Lung (tissue), 12 donors: ENCODE measurements around the gene ZBTB34. TPM values are rescaled to one million over a fixed set of nuclear protein-coding genes. Genes with fewer than 3 reads are reported as not detected.

Source experiments
- ATAC-seq: fragments of 200-7000 bp; cut with Tn5 transposase; one replicate; pipeline ENCODE4 v1.9.1; 2020; ENCODE audit warnings: moderate number of reproducible peaks; ENCODE audit not compliant: insufficient read depth, low FRiP score
- DNase-seq, 3 donors: peaks; one replicate each; pipeline ENCODE4 v3.0.0-alpha.2; 2013 to 2017
- H3K27ac ChIP-seq, 2 donors: one replicate each; pipeline ENCODE4 v1.5.1; 2013; ENCODE audit warnings: mild to moderate bottlenecking in 2 of 2, moderate library complexity in 2 of 2, control low read depth in 1 of 2, inconsistent platforms in 1 of 2, low read depth in 1 of 2, low read length in 1 of 2
- H3K27me3 ChIP-seq, 3 donors: one replicate each; pipeline ENCODE4 v1.5.1; 2013; ENCODE audit warnings: low read length in 2 of 3; ENCODE audit not compliant: control insufficient read depth in 3 of 3, insufficient read depth in 3 of 3
- H3K36me3 ChIP-seq, 4 donors: one replicate each; pipeline ENCODE4 v1.5.1; 2013; ENCODE audit warnings: low read length in 4 of 4, mild to moderate bottlenecking in 1 of 4, moderate library complexity in 1 of 4; ENCODE audit not compliant: control insufficient read depth in 4 of 4, insufficient read depth in 4 of 4
- H3K4me1 ChIP-seq, 5 donors: one replicate each; pipeline ENCODE4 v1.5.1; 2013; ENCODE audit warnings: low read length in 5 of 5, mild to moderate bottlenecking in 2 of 5, moderate library complexity in 1 of 5; ENCODE audit not compliant: control insufficient read depth in 5 of 5, insufficient read depth in 5 of 5
- H3K4me3 ChIP-seq: one replicate; pipeline ENCODE4 v1.5.1; 2013; ENCODE audit warnings: mild to moderate bottlenecking, control low read depth, moderate library complexity
- H3K9ac ChIP-seq, 2 donors: one replicate each; pipeline ENCODE4 v1.5.1; 2013; ENCODE audit warnings: low read length in 2 of 2, control low read depth in 1 of 2; ENCODE audit not compliant: insufficient read depth in 1 of 2
- H3K9me3 ChIP-seq, 4 donors: one replicate each; pipeline ENCODE4 v1.5.1; 2013; ENCODE audit warnings: low read length in 3 of 4, mild to moderate bottlenecking in 1 of 4, moderate library complexity in 1 of 4; ENCODE audit not compliant: control insufficient read depth in 4 of 4, insufficient read depth in 3 of 4
- CTCF ChIP-seq: IDR thresholded peaks from 2 replicates; pipeline ENCODE4 v1.5.1; 2012; ENCODE audit warnings: mild to moderate bottlenecking; ENCODE audit errors: control extremely low read depth, extremely low read depth
- WGBS, 2 donors: extraction: QIAGEN DNeasy Blood & Tissue Kit; methylation state at CpG; one replicate each; pipeline ENCODE4 v1.1.7; 2013; 5-methylcytosine and 5-hydroxymethylcytosine counted together
- polyA plus RNA-seq, 2 donors: library from polyadenylated mRNA; stranded (reverse); fragments of 200-250 nt; gene quantifications; one replicate each; pipeline ENCODE4 v1.2.1, GENCODE V29; 2013
- total RNA-seq, 2 donors: library from RNA; depleted of rRNA in 1 of 2; stranded (reverse); fragments of >200 nt in 1 of 2; gene quantifications; one replicate each; pipeline ENCODE4 v1.2.1, GENCODE V29; 2014 to 2021
- donor health status: control.
- donor health status: control.
- donor health status: Bipolar disorder and iron deficiency.
- donor health status: healthy.
- donor health status: DM: yes; HTN: yes; CAD: no.

The ZBTB34 gene
- total and polyA plus RNA-seq, 4 donors, result 3.2 to 35.6 (median 7.7) TPM

- Histone ChIP-seq H3K4me1 (peaks cover 0 to 17% (median 0%) of the 10 kb centered on the region in 5 donors), H3K9me3 (peaks cover 0 to 2% (median 0%) of the 10 kb centered on the region in 4 donors), H3K4me3 (no peak overlapping the region), H3K27ac (no peak overlapping the region), H3K27me3 (no peaks in the 10 kb centered on the region), H3K9ac (no peak overlapping the region), H3K36me3 (peaks cover 13 to 23% (median 15%) of the 10 kb centered on the region in 4 donors)
- 65 to 84% methylated on average over 2 of the region's 2 CpGs for WGBS, 2 donors
- no peak for TF ChIP-seq CTCF
- ATAC-seq (no peak), DNase-seq (no peak)
Observed at GRCh38 chr9:126836216-126836615, 24.2 kb upstream of the ZBTB34 start.

GRCh38 chr9:126838055-126838811 is 22.2 kb upstream of the ZBTB34 start:
- Histone ChIP-seq H3K27ac (no peak overlapping the region), H3K36me3 (peaks cover 7 to 14% (median 10%) of the 10 kb centered on the region in 4 donors), H3K9me3 (no peaks in the 10 kb centered on the region), H3K4me3 (no peak overlapping the region), H3K9ac (no peak overlapping the region), H3K4me1 (peaks cover 0 to 17% (median 0%) of the 10 kb centered on the region in 5 donors), H3K27me3 (no peaks in the 10 kb centered on the region)
- 57 to 73% methylated on average over 7 of the region's 7 CpGs for WGBS, 2 donors
- no peak for TF ChIP-seq CTCF
- DNase-seq (no peak), ATAC-seq (no peak)

- peaks cover 2 to 9% (median 4%) of the 10 kb centered on the region in 4 donors for H3K36me3 ChIP-seq
- no peaks in the 10 kb centered on the region for H3K9me3 ChIP-seq
- peaks cover 0 to 14% (median 0%) of the 10 kb centered on the region in 5 donors for H3K4me1 ChIP-seq
- no peak overlapping the region for H3K27ac ChIP-seq
- H3K9ac ChIP-seq, result no peak overlapping the region
- WGBS, 2 donors, result 85 to 94% methylated on average over 12 of the region's 12 CpGs
- no peak for ATAC-seq
- DNase-seq, result no peak
- no peak overlapping the region for H3K4me3 ChIP-seq
- H3K27me3 ChIP-seq, result no peaks in the 10 kb centered on the region
- no peak for TF ChIP-seq CTCF
Observed at GRCh38 chr9:126838895-126839294, 21.5 kb upstream of the ZBTB34 start.
